Neural cell (in vitro differentiated cells): ENCODE data around the gene CRTAP.

Source experiments
- RAD21 ChIP-seq: fragments of 450-650 bp; conservative IDR thresholded peaks from 2 replicates; pipeline ENCODE4 v1.6.1; 2014; ENCODE audit warnings: antibody characterized with exemption, mild to moderate bottlenecking, moderate library complexity
- TF ChIP-seq, protein P1 (sequence below): fragments of 450-650 bp; IDR thresholded peaks from 2 replicates; pipeline ENCODE4 v1.5.1; 2014; ENCODE audit warnings: antibody characterized with exemption, mild to moderate bottlenecking, moderate library complexity; ENCODE audit not compliant: poor library complexity, severe bottlenecking

DNA sequence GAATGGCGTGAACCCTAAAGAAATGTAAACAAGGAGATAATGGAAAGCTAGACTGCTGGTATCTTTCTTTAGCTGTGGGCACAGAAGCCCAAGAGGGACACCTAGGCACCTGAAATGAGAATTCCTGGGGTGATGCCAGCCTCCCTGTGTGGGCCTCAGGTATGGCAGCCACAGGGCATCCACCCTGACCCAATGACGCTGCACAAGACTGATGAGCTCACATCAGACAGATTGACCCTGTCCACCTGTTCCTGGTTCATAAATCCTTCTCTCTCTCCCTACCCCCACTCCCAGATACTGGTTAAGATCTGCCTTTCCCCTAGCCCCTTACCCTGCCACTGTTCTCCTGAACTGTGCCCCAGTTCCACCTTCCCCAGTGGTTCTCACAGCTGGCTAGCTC lies 18.4 kb upstream of the CRTAP start:
- TF ChIP-seq, protein P1, sequence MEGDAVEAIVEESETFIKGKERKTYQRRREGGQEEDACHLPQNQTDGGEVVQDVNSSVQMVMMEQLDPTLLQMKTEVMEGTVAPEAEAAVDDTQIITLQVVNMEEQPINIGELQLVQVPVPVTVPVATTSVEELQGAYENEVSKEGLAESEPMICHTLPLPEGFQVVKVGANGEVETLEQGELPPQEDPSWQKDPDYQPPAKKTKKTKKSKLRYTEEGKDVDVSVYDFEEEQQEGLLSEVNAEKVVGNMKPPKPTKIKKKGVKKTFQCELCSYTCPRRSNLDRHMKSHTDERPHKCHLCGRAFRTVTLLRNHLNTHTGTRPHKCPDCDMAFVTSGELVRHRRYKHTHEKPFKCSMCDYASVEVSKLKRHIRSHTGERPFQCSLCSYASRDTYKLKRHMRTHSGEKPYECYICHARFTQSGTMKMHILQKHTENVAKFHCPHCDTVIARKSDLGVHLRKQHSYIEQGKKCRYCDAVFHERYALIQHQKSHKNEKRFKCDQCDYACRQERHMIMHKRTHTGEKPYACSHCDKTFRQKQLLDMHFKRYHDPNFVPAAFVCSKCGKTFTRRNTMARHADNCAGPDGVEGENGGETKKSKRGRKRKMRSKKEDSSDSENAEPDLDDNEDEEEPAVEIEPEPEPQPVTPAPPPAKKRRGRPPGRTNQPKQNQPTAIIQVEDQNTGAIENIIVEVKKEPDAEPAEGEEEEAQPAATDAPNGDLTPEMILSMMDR = no peak
- TF ChIP-seq RAD21 = no peak
